WI38 (cell line): ENCODE data around the gene THBS1.

ENCODE experiments used
- H3K4me3 ChIP-seq: 2 replicates; pipeline ENCODE4 v1.5.1; 2011; ENCODE audit warnings: low read depth, mild to moderate bottlenecking, control low read depth, low read length
- CTCF ChIP-seq: IDR thresholded peaks from 2 replicates; pipeline ENCODE4 v1.5.1; 2012; ENCODE audit warnings: low read depth, mild to moderate bottlenecking, control low read depth, low read length

THBS1 gene

GRCh38 chr15:39543651-39544050, 37.2 kb upstream of the THBS1 start:
- no peak for TF ChIP-seq CTCF
- no peak overlapping the region for H3K4me3 ChIP-seq

GRCh38 chr15:39546842-39547241, 34.0 kb upstream of the THBS1 start:
- no peak for TF ChIP-seq CTCF
- H3K4me3 ChIP-seq, result no peak overlapping the region

GRCh38 chr15:39548561-39548960, 32.3 kb upstream of the THBS1 start:
- no peak for TF ChIP-seq CTCF
- H3K4me3 ChIP-seq, result no peak overlapping the region

GRCh38 chr15:39549912-39550311, 31.0 kb upstream of the THBS1 start:
- H3K4me3 ChIP-seq, result no peak overlapping the region
- TF ChIP-seq CTCF, result no peak

GRCh38 chr15:39551476-39551875, 29.4 kb upstream of the THBS1 start:
- no peak for TF ChIP-seq CTCF
- no peak overlapping the region for H3K4me3 ChIP-seq

GRCh38 chr15:39552556-39552955, 28.3 kb upstream of the THBS1 start:
- no peak overlapping the region for H3K4me3 ChIP-seq
- TF ChIP-seq CTCF, result no peak

- no peak for TF ChIP-seq CTCF
- no peak overlapping the region for H3K4me3 ChIP-seq
These were observed 26.8 kb upstream of the THBS1 start for GRCh38 chr15:39553947-39554693.
